Spleen (tissue), 7 donors: ENCODE data around the gene STYXL1.

Experiments used
- POLR2A ChIP-seq, 3 donors: fragments of 450-650 bp; IDR thresholded peaks; one replicate each; pipeline ENCODE4 v1.5.1; 2017; ENCODE audit warnings: antibody characterized with exemption in 3 of 3, mild to moderate bottlenecking in 1 of 3
- TF ChIP-seq, protein P1 (sequence below), 11 experiments: fragments of 200-600 bp in 7 of 11; fragments of 450-650 bp in 4 of 11; sonication (generic) in 4 of 11; IDR thresholded peaks in 8 of 11; conservative IDR thresholded peaks in 3 of 11; 1 replicate in 7 of 11; 2 replicates in 4 of 11; pipeline versions ENCODE4 v1.4.0 to v1.8.0; 2016 to 2021; ENCODE audit warnings: antibody characterized with exemption in 11 of 11, inconsistent platforms in 4 of 11, mild to moderate bottlenecking in 1 of 11
- donor health status: DM: no; HTN: no; CAD: no; lungs with moderate emphysema.
- donor health status: DM: no; HTN: no; CAD: no.
- donor health status: DM: no; HTN: no; CAD: no.

DNA sequence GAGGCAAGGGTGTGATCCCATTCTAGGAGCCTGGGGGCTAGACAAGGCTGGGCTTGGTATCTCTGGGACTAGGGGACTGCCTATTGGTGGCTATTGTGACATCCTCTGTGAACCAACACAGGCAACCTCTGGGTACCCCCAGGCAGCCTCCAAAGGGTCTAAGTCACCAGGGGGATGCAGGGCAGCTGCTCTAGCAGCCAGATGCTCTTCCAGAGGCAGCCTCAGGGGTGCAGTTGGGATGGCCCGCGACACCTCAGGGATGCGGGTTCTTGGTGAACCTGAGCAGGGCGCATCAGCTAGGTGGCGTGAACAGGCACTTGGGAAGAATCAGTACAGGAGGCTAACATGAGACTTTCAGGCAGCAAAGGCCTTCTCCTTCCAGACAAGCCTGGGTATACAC, 51.8 kb downstream of the STYXL1 start:
- TF ChIP-seq, protein P1, sequence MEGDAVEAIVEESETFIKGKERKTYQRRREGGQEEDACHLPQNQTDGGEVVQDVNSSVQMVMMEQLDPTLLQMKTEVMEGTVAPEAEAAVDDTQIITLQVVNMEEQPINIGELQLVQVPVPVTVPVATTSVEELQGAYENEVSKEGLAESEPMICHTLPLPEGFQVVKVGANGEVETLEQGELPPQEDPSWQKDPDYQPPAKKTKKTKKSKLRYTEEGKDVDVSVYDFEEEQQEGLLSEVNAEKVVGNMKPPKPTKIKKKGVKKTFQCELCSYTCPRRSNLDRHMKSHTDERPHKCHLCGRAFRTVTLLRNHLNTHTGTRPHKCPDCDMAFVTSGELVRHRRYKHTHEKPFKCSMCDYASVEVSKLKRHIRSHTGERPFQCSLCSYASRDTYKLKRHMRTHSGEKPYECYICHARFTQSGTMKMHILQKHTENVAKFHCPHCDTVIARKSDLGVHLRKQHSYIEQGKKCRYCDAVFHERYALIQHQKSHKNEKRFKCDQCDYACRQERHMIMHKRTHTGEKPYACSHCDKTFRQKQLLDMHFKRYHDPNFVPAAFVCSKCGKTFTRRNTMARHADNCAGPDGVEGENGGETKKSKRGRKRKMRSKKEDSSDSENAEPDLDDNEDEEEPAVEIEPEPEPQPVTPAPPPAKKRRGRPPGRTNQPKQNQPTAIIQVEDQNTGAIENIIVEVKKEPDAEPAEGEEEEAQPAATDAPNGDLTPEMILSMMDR (IDR thresholded peaks at IDR 0.05 in 8 of 11, conservative IDR thresholded peaks at IDR 0.05 in 3 of 11), result no peak
- no peak for TF ChIP-seq POLR2A (IDR thresholded peaks at IDR 0.05)
